ENCODE measurements around the gene GPBP1.

DNA sequence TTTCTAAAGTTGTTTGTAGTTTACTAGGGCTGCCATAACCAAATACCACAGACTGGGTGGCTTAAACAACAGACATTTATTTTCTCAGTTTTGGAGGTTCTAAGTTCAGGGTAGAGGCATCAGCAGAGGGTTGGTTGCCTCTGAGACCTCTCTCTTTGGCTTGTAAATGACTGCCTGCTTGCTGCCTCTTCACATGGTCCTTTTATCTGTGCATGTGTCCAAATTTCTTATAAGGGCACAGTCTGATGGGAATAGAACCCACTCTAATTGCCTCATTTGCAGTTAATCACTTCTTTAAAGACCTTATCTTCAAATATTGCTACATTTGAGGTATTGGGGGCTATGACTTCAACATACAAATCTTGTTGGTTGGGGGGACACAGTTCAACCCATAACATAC, 36.8 kb downstream of the GPBP1 start:
- TF ChIP-seq POLR2AphosphoS5 (IDR thresholded peaks at IDR 0.05) (no peak), CTCF (IDR thresholded peaks at IDR 0.05) (no peak), EP300 (IDR thresholded peaks at IDR 0.05) (no peak), POLR2A (IDR thresholded peaks at IDR 0.05) (no peak)
